DMS79 treated with DMSO at 0.1 percent for 48 hours (cell line): ENCODE measurements around the gene CPNE8.

Experiments
- DNase-seq: peaks from one replicate; lab custom pipeline; 2025; lab: John Stamatoyannopoulos, UW

The CPNE8 gene

GRCh38 chr12:38905480-38906351 lies at the start of gene CPNE8:
Gene CPNE8, minus strand, starts transcription at chr12:38905591. Its CDS starts 57 bp downstream, at chr12:38905534.
- DNase-seq = no peak

- no peak for DNase-seq
Observed at GRCh38 chr12:38954238-38954873, 49.0 kb upstream of the CPNE8 start.

- DNase-seq = no peak
Observed at GRCh38 chr12:38949363-38949762, 44.0 kb upstream of the CPNE8 start.

- no peak for DNase-seq
Observed at GRCh38 chr12:38934686-38935085, 29.3 kb upstream of the CPNE8 start.

- no peak for DNase-seq
Observed at GRCh38 chr12:38934078-38934584, 28.7 kb upstream of the CPNE8 start.

- DNase-seq = no peak
Observed at GRCh38 chr12:38932320-38932719, 26.9 kb upstream of the CPNE8 start.

- no peak for DNase-seq
Observed at GRCh38 chr12:38931461-38931860, 26.1 kb upstream of the CPNE8 start.

- DNase-seq = no peak
Observed at GRCh38 chr12:38930990-38931389, 25.6 kb upstream of the CPNE8 start.

- DNase-seq = no peak
Observed at GRCh38 chr12:38926501-38926900, 21.1 kb upstream of the CPNE8 start.

GRCh38 chr12:38921025-38921677 lies 15.8 kb upstream of the CPNE8 start:
- no peak for DNase-seq

- no peak for DNase-seq
Observed at GRCh38 chr12:38919191-38919590, 13.8 kb upstream of the CPNE8 start.

GRCh38 chr12:38915429-38916182 lies 10.2 kb upstream of the CPNE8 start:
- no peak for DNase-seq

GRCh38 chr12:38912116-38912515 lies 6.7 kb upstream of the CPNE8 start:
- no peak for DNase-seq

GRCh38 chr12:38911611-38912010 lies 6.2 kb upstream of the CPNE8 start:
- DNase-seq = no peak

- no peak for DNase-seq
Observed at GRCh38 chr12:38907201-38907923, 2.0 kb upstream of the CPNE8 start.

GRCh38 chr12:38906482-38907200 lies 1.2 kb upstream of the CPNE8 start:
- DNase-seq = no peak

- no peak for DNase-seq
Observed at GRCh38 chr12:38904537-38905479, 583 bp downstream of the CPNE8 start.

- DNase-seq = no peak
Observed at GRCh38 chr12:38903596-38903995, 1.8 kb downstream of the CPNE8 start.

GRCh38 chr12:38898001-38898684 lies 7.2 kb downstream of the CPNE8 start:
- no peak for DNase-seq
